H1 (cell line): Measurements from ENCODE around the gene OPCML. TPM values are rescaled to one million over a fixed set of nuclear protein-coding genes. Genes with fewer than 3 reads are reported as not detected.

Experiments used
- CTCF ChIA-PET: fragments of 300-600 bp; sonication (Branson Sonifier 250); formaldehyde crosslinking; loops from one replicate; lab custom pipeline; 2021; ENCODE audit not compliant: partially characterized antibody; lab: Charles Lee
- POLR2A ChIA-PET: fragments of 300-600 bp; sonication (Branson Sonifier 250); formaldehyde crosslinking; loops from one replicate; lab custom pipeline; 2021; ENCODE audit warnings: inconsistent platforms; ENCODE audit not compliant: partially characterized antibody; lab: Charles Lee
- DNase-seq, 2 experiments: peaks; one replicate each; pipeline versions ENCODE4 v3.0.0 to v3.0.0-alpha.2; 2010 to 2022; ENCODE audit warnings: low spot score in 2 of 2, low read depth in 1 of 2, mixed read lengths in 1 of 2
- FAIRE-seq: peaks from 2 replicates; lab custom pipeline; 2011; peaks lifted over from hg19 to GRCh38; lab: Jason Lieb, UNC
- H2AFZ ChIP-seq: 2 replicates; pipeline ENCODE4 v1.8.1; 2012; ENCODE audit warnings: low read length, inconsistent platforms
- H2AK5ac ChIP-seq: 2 replicates; pipeline ENCODE4 v1.6.1; 2013; ENCODE audit warnings: low read depth, low read length
- H2BK120ac ChIP-seq: replicated peaks from 2 replicates; pipeline ENCODE3; 2013; ENCODE audit warnings: low read depth, low read length, inconsistent platforms
- H2BK12ac ChIP-seq: 2 replicates; pipeline ENCODE4 v1.6.1; 2013; ENCODE audit warnings: low read depth, low read length
- H2BK15ac ChIP-seq: 2 replicates; pipeline ENCODE4 v1.6.1; 2013; ENCODE audit warnings: low read length
- H2BK20ac ChIP-seq: 2 replicates; pipeline ENCODE4 v1.6.1; 2013; ENCODE audit warnings: low read length
- H2BK5ac ChIP-seq: 2 replicates; pipeline ENCODE4 v1.6.1; 2013; ENCODE audit warnings: low read depth, low read length
- H3K14ac ChIP-seq: 2 replicates; pipeline ENCODE4 v1.6.1; 2013; ENCODE audit warnings: inconsistent platforms; ENCODE audit not compliant: insufficient read length
- H3K18ac ChIP-seq: 2 replicates; pipeline ENCODE4 v1.6.1; 2013; ENCODE audit warnings: low read length; ENCODE audit errors: extremely low read depth
- H3K23ac ChIP-seq: 2 replicates; pipeline ENCODE4 v1.6.1; 2013; ENCODE audit warnings: inconsistent platforms; ENCODE audit not compliant: insufficient read length
- H3K23me2 ChIP-seq: 2 replicates; pipeline ENCODE4 v1.6.1; 2013; ENCODE audit warnings: low read depth, low read length
- H3K27ac ChIP-seq: 2 replicates; pipeline ENCODE4 v1.6.1; 2011; ENCODE audit warnings: low read depth, low read length, inconsistent platforms
- H3K27me3 ChIP-seq, 4 experiments: replicated peaks in 1 of 4; 1 replicate in 1 of 4; 2 replicates in 3 of 4; pipeline versions ENCODE4 v1.6.1 to v1.8.1; 2011 to 2013; ENCODE audit warnings: low read length in 3 of 4, mild to moderate bottlenecking in 3 of 4, inconsistent platforms in 2 of 4, mixed read lengths in 2 of 4, moderate library complexity in 1 of 4; ENCODE audit not compliant: control insufficient read depth in 3 of 4, insufficient read depth in 3 of 4; ENCODE audit errors: extremely low read depth in 1 of 4
- H3K36me3 ChIP-seq, 4 experiments: 2 replicates each; pipeline versions ENCODE4 v1.6.1 to v1.8.1; 2011 to 2013; ENCODE audit warnings: mild to moderate bottlenecking in 4 of 4, low read length in 3 of 4, moderate library complexity in 2 of 4, control low read depth in 1 of 4, inconsistent platforms in 1 of 4; ENCODE audit not compliant: insufficient read depth in 4 of 4, control insufficient read depth in 2 of 4
- H3K4ac ChIP-seq: replicated peaks from 2 replicates; pipeline ENCODE3; 2013; ENCODE audit warnings: low read length, low read depth, mixed read lengths, inconsistent platforms; ENCODE audit not compliant: insufficient read length
- H3K4me1 ChIP-seq, 4 experiments: replicated peaks in 1 of 4; 1 replicate in 1 of 4; 2 replicates in 3 of 4; pipeline versions ENCODE4 v1.6.1 to v1.8.1; 2011 to 2013; ENCODE audit warnings: low read length in 3 of 4, inconsistent platforms in 2 of 4, mixed read lengths in 1 of 4; ENCODE audit not compliant: insufficient read depth in 4 of 4, control insufficient read depth in 3 of 4
- H3K4me2 ChIP-seq, 2 experiments: 2 replicates each; pipeline versions ENCODE4 v1.6.1 to v1.8.1; 2011 to 2013; ENCODE audit warnings: low read depth in 2 of 2, low read length in 2 of 2, control low read depth in 1 of 2, inconsistent platforms in 1 of 2, mild to moderate bottlenecking in 1 of 2; ENCODE audit not compliant: insufficient read depth in 1 of 2
- H3K4me3 ChIP-seq, 4 experiments: fragments of 200-600, 300-600 bp in 1 of 4; sonication (generic), shearing (Covaris generic), sonication (Bioruptor Twin) in 1 of 4; 2 replicates each; pipeline versions ENCODE4 v1.5.1 to v1.8.1; 2011 to 2016; ENCODE audit warnings: low read length in 4 of 4, low read depth in 3 of 4, control low read depth in 2 of 4, inconsistent platforms in 2 of 4, mild to moderate bottlenecking in 2 of 4, mixed read lengths in 1 of 4, moderate library complexity in 1 of 4; ENCODE audit not compliant: insufficient read depth in 2 of 4; ENCODE audit errors: extremely low read depth in 1 of 4
- H3K56ac ChIP-seq: replicated peaks from 2 replicates; pipeline ENCODE3; 2013; ENCODE audit warnings: low read depth, mild to moderate bottlenecking, mixed read lengths, low read length, inconsistent platforms; ENCODE audit not compliant: insufficient read length
- H3K79me1 ChIP-seq: 2 replicates; pipeline ENCODE4 v1.6.1; 2013; ENCODE audit warnings: low read depth, low read length, control low read depth
- H3K79me2 ChIP-seq, 2 experiments: 2 replicates each; pipeline versions ENCODE4 v1.6.1 to v1.8.1; 2012 to 2013; ENCODE audit warnings: low read length in 2 of 2, mild to moderate bottlenecking in 2 of 2, inconsistent platforms in 1 of 2; ENCODE audit not compliant: insufficient read depth in 2 of 2, control insufficient read depth in 1 of 2
- H3K9ac ChIP-seq, 4 experiments: replicated peaks in 1 of 4; 1 replicate in 1 of 4; 2 replicates in 3 of 4; pipeline versions ENCODE4 v1.6.1 to v1.8.1; 2011 to 2013; ENCODE audit warnings: low read depth in 3 of 4, low read length in 3 of 4, control low read depth in 2 of 4, mild to moderate bottlenecking in 2 of 4, moderate library complexity in 2 of 4, inconsistent platforms in 1 of 4; ENCODE audit errors: extremely low read depth in 1 of 4
- H3K9me3 ChIP-seq, 2 experiments: 2 replicates each; pipeline versions ENCODE4 v1.6.1 to v1.8.1; 2012 to 2013; ENCODE audit warnings: mild to moderate bottlenecking in 2 of 2, moderate library complexity in 2 of 2, control low read depth in 1 of 2, inconsistent platforms in 1 of 2, low read depth in 1 of 2, low read length in 1 of 2, mixed read lengths in 1 of 2; ENCODE audit not compliant: insufficient read depth in 2 of 2
- H4K20me1 ChIP-seq, 2 experiments: replicated peaks in 1 of 2; 2 replicates each; pipeline versions ENCODE3 to v1.8.1; 2011 to 2013; ENCODE audit warnings: inconsistent platforms in 2 of 2, low read length in 2 of 2, mild to moderate bottlenecking in 1 of 2; ENCODE audit not compliant: insufficient read depth in 2 of 2, control insufficient read depth in 1 of 2
- H4K5ac ChIP-seq: 2 replicates; pipeline ENCODE4 v1.6.1; 2013; ENCODE audit warnings: low read length, low read depth, mixed read lengths, inconsistent platforms; ENCODE audit not compliant: insufficient read length
- H4K8ac ChIP-seq: 2 replicates; pipeline ENCODE4 v1.8.0; 2013; ENCODE audit warnings: mild to moderate bottlenecking, moderate library complexity, low read length, inconsistent platforms; ENCODE audit not compliant: insufficient read depth; ENCODE audit errors: extremely low read depth
- H4K91ac ChIP-seq: replicated peaks from 2 replicates; pipeline ENCODE3; 2013; ENCODE audit warnings: low read length, mixed read lengths, inconsistent platforms; ENCODE audit not compliant: insufficient read length
- CHD1 ChIP-seq: IDR thresholded peaks from 2 replicates; pipeline ENCODE4 v1.6.1; 2012; ENCODE audit warnings: low read depth, low read length, improper control_type of control experiment
- RAD21 ChIP-seq, 2 experiments: IDR thresholded peaks in 1 of 2; conservative IDR thresholded peaks in 1 of 2; 2 replicates each; pipeline ENCODE4 v1.6.1; 2011; ENCODE audit warnings: low read depth in 2 of 2, low read length in 2 of 2, improper control_type of control experiment in 1 of 2, inconsistent platforms in 1 of 2, mild to moderate bottlenecking in 1 of 2, moderate library complexity in 1 of 2
- SP4 ChIP-seq: IDR thresholded peaks from 2 replicates; pipeline ENCODE4 v1.6.1; 2012; ENCODE audit warnings: low read length, inconsistent platforms
- WGBS, 2 experiments: shearing (Covaris generic) in 1 of 2; methylation state at CpG; one replicate each; pipeline versions ENCODE4 v1.1.6 to v1.1.7; 2013 to 2015; ENCODE audit warnings: low lambda C conversion rate in 2 of 2, mixed read lengths in 2 of 2, inconsistent platforms in 1 of 2, low coverage in 1 of 2, missing lambda C conversion rate in 1 of 2; ENCODE audit not compliant: insufficient replicate concordance in 2 of 2, insufficient coverage in 1 of 2, insufficient read length in 1 of 2; ENCODE audit errors: extremely low coverage in 1 of 2, missing lambda C conversion rate in 1 of 2; 5-methylcytosine and 5-hydroxymethylcytosine counted together
- polyA plus RNA-seq, 7 experiments: library from polyadenylated mRNA; depleted of rRNA in 3 of 7; stranded (reverse) in 5 of 7; unstranded in 2 of 7; fragments of >200 nt in 5 of 7; fragments of 200-250 nt in 2 of 7; gene quantifications; 1 replicate in 5 of 7; 2 replicates in 1 of 7; 4 replicates in 1 of 7; pipeline versions ENCODE4 v1.2.1 to v1.2.3, GENCODE V29; 2011 to 2013; ENCODE audit warnings: missing spikeins in 2 of 7, mixed read lengths in 2 of 7
- total RNA-seq: library from RNA; stranded (reverse); fragmentation: NEBNext Ultra II Directional; extraction: Animal tissue kit (Norgen Biotek cat#: 25700); gene quantifications from 2 replicates; pipeline ENCODE4 v1.2.1, GENCODE V29; 2021

The OPCML gene
- total and polyA plus RNA-seq, 2 of the 8 experiments (the other 6 are each of a cell fraction or from before 2014, with no cell fraction given): 2.3 to 3.1 TPM

DNA sequence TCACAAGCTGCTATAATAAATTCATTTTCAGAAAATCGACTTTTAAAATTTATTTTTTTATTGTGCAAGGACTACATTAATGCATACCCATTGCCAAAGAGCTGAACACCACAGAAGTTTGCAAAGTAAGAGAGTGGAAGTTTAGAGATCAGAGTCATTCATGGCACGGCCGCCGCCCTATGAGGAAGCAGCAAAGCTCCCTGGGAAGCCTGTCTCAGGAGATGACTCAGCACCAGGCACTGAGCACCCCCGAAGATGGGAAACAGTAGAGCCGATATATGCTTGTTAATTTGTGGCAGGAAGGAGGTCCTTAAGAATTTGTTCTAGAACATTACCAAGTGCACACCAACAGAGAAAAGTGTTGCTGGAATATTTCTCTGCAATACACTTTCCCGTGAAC, 693.7 kb downstream of the OPCML start:
- Histone ChIP-seq H3K36me3 (no peaks in the 10 kb centered on the region), H3K27me3 (no peaks in the 10 kb centered on the region), H4K5ac (no peak overlapping the region), H3K14ac (no peak overlapping the region), H4K20me1 (no peaks in the 10 kb centered on the region), H3K79me2 (no peaks in the 10 kb centered on the region), H3K4me1 (peaks cover 3 to 9% (median 7%) of the 10 kb centered on the region in 4 experiments; a peak in 6 of 7 replicates), H3K27ac (no peak overlapping the region), H2BK20ac (peak overlapping the region; percentile 36; the same call in 1 of the 2 replicates), H3K23ac (no peak overlapping the region), H4K8ac (no peak overlapping the region), H3K4ac (no peak overlapping the region), H3K79me1 (no peaks in the 10 kb centered on the region), H2BK120ac (no peak overlapping the region), H2BK5ac (peak overlapping the region; percentile 10; the same call in 1 of the 2 replicates), H2BK12ac (no peak overlapping the region), H3K23me2 (no peaks in the 10 kb centered on the region), H3K4me2 (no peak overlapping the region), H4K91ac (no peak overlapping the region), H2AFZ (peak overlapping the region; percentile 81; the same call in 1 of the 2 replicates), H3K18ac (0 out of 2 replicates have a peak overlapping the region, but pooled peaks have one; percentile 39), H3K4me3 (no peak overlapping the region), H3K9ac (no peak overlapping the region), H2BK15ac (no peak overlapping the region), H2AK5ac (no peak overlapping the region), H3K9me3 (no peaks in the 10 kb centered on the region), H3K56ac (no peak overlapping the region)
- WGBS, 2 experiments: 94% methylated on average over 7 of the region's 7 CpGs; no CpG with 5 or more reads in 1 of the 2 experiments
- FAIRE-seq (no peak), DNase-seq (no peak)
- ChIA-PET CTCF (interaction anchor here (1.6 kb wide), 1 partner anchor 102 kb away, joined by 4 read pairs; no protein-coding TSS in a partner anchor), POLR2A (no interaction called here)
- TF ChIP-seq RAD21 (IDR thresholded peaks at IDR 0.05 in 1 of 2, conservative IDR thresholded peaks at IDR 0.05 in 1 of 2; ENCODE audit: low read depth in 2 of 2, low read length in 2 of 2): no peak
- TF ChIP-seq CHD1: no peak
- no peak for TF ChIP-seq SP4
